ENCODE data around the gene GATA5.

DNA sequence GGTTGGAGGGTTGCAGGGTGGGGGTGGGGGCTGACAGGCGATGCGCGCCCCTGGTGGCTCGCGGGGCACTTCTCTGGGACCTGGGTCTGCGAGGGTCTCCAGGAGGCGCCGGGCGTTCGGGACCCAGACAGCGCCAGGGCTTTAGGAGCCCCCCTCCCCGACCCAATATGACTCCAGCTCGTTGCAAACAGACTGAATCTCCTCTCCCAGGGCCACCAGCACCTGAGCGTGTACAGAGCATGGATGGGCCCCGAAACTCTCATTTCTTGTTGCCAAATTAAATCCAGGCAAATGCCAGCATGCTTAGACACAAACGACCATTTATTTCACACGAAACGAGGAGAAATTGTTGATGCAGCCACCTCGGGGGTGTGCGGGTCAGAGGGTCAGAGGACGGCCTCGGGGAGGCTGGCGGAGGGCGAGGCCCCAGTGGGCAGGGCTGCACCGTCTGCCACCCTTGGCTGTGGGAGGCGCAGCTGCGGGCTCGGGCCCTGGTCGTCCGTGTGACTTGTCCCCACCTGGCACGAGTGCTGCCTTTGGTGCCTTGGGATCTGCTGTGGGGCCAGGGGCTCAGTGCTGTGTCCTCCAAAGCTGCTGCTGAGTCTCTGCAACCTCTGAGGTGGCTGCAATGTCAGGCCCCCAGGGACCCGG lies 20.9 kb upstream of the GATA5 start:
- TF ChIP-seq, protein P1, sequence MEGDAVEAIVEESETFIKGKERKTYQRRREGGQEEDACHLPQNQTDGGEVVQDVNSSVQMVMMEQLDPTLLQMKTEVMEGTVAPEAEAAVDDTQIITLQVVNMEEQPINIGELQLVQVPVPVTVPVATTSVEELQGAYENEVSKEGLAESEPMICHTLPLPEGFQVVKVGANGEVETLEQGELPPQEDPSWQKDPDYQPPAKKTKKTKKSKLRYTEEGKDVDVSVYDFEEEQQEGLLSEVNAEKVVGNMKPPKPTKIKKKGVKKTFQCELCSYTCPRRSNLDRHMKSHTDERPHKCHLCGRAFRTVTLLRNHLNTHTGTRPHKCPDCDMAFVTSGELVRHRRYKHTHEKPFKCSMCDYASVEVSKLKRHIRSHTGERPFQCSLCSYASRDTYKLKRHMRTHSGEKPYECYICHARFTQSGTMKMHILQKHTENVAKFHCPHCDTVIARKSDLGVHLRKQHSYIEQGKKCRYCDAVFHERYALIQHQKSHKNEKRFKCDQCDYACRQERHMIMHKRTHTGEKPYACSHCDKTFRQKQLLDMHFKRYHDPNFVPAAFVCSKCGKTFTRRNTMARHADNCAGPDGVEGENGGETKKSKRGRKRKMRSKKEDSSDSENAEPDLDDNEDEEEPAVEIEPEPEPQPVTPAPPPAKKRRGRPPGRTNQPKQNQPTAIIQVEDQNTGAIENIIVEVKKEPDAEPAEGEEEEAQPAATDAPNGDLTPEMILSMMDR (IDR thresholded peaks at IDR 0.05; ENCODE audit: insufficient read depth, low read depth, low read length), result no peak
- no peak for TF ChIP-seq EZH2 (IDR thresholded peaks at IDR 0.05; ENCODE audit: insufficient read depth, low read length)
